Natural killer cell (primary cell): ENCODE measurements around the gene FGD2. TPM values are rescaled to one million over a fixed set of nuclear protein-coding genes. Genes with fewer than 3 reads are reported as not detected.

ENCODE experiments used
- ATAC-seq, 3 donors: fragments of 150-1000 bp in 2 of 3; fragments of 200-7000 bp in 1 of 3; cut with Tn5 transposase; 1 replicate in 1 of 3; 2 replicates in 2 of 3; pipeline ENCODE4 v1.10.0; 2021; ENCODE audit warnings: mild to moderate bottlenecking in 2 of 3, moderate library complexity in 2 of 3
- DNase-seq, 2 donors: peaks; one replicate each; pipeline versions ENCODE4 v3.0.0 to v3.0.0-alpha.2; 2013 to 2021; ENCODE audit warnings: mixed read lengths in 1 of 2
- H3K27ac ChIP-seq: one replicate; pipeline ENCODE4 v1.5.1; 2013; ENCODE audit warnings: mild to moderate bottlenecking, low read length
- H3K27me3 ChIP-seq: one replicate; pipeline ENCODE4 v1.6.1; 2013; ENCODE audit warnings: low read length; ENCODE audit not compliant: control insufficient read depth, insufficient read depth
- H3K36me3 ChIP-seq: one replicate; pipeline ENCODE4 v1.6.1; 2013; ENCODE audit warnings: low read length; ENCODE audit not compliant: control insufficient read depth, insufficient read depth
- H3K4me1 ChIP-seq: one replicate; pipeline ENCODE4 v1.6.1; 2013; ENCODE audit warnings: low read length; ENCODE audit not compliant: control insufficient read depth, insufficient read depth
- H3K4me3 ChIP-seq: one replicate; pipeline ENCODE4 v1.5.1; 2013; ENCODE audit warnings: low read length
- H3K9me3 ChIP-seq: one replicate; pipeline ENCODE4 v1.6.1; 2013; ENCODE audit warnings: low read length; ENCODE audit not compliant: control insufficient read depth, insufficient read depth
- H3K27ac Mint-ChIP-seq, 2 donors: one replicate each; pipeline ENCODE4 v1.8.0; 2022; ENCODE audit warnings: mild to moderate bottlenecking in 2 of 2, mixed read lengths in 2 of 2, moderate library complexity in 1 of 2
- H3K27me3 Mint-ChIP-seq, 2 donors: one replicate each; pipeline ENCODE4 v1.8.0; 2022; ENCODE audit warnings: low read depth in 2 of 2, mixed read lengths in 2 of 2
- H3K36me3 Mint-ChIP-seq: one replicate; pipeline ENCODE4 v1.8.0; 2022; ENCODE audit warnings: mixed read lengths
- H3K4me1 Mint-ChIP-seq, 2 donors: one replicate each; pipeline ENCODE4 v1.8.0; 2022; ENCODE audit warnings: mixed read lengths in 2 of 2
- H3K4me3 Mint-ChIP-seq: one replicate; pipeline ENCODE4 v1.8.0; 2022; ENCODE audit warnings: mild to moderate bottlenecking, moderate library complexity, mixed read lengths
- H3K9me3 Mint-ChIP-seq, 2 donors: one replicate each; pipeline ENCODE4 v1.8.0; 2022; ENCODE audit warnings: mixed read lengths in 2 of 2
- WGBS: methylation state at CpG from one replicate; pipeline ENCODE4 v1.1.7; 2013; ENCODE audit warnings: missing lambda C conversion rate; ENCODE audit not compliant: insufficient coverage; 5-methylcytosine and 5-hydroxymethylcytosine counted together
- intact Hi-C: fragments of 100-400 bp; cut with micrococcal nuclease; formaldehyde crosslinking; loops from one replicate; pipeline ENCODE4 v1.14.2; 2022
- total RNA-seq, 4 donors: library from RNA; stranded (reverse); fragments of 120-200 nt in 1 of 4; gene quantifications; one replicate each; pipeline versions ENCODE4 v1.2.3 to v1.2.4, GENCODE V29; 2013 to 2022
- TF ChIP-seq, protein P1 (sequence below): fragments of 200-600 bp; IDR thresholded peaks from one replicate; pipeline ENCODE4 v1.8.0; 2022; ENCODE audit warnings: antibody characterized with exemption

The FGD2 gene
- total RNA-seq, 3 donors from 2014 or later (not counting 1 experiment from before 2014, with no cell fraction given), result 6.3 to 22.3 (median 14.1) TPM

- 96% methylated on average over 16 of the region's 16 CpGs for WGBS
- Histone ChIP-seq H3K27me3 (no peaks in the 10 kb centered on the region), H3K36me3 (peaks cover 62% of the 10 kb centered on the region), H3K4me3 (no peak overlapping the region), H3K27ac (no peak overlapping the region), H3K9me3 (no peaks in the 10 kb centered on the region), H3K4me1 (peaks cover 17% of the 10 kb centered on the region)
- TF ChIP-seq, protein P1, sequence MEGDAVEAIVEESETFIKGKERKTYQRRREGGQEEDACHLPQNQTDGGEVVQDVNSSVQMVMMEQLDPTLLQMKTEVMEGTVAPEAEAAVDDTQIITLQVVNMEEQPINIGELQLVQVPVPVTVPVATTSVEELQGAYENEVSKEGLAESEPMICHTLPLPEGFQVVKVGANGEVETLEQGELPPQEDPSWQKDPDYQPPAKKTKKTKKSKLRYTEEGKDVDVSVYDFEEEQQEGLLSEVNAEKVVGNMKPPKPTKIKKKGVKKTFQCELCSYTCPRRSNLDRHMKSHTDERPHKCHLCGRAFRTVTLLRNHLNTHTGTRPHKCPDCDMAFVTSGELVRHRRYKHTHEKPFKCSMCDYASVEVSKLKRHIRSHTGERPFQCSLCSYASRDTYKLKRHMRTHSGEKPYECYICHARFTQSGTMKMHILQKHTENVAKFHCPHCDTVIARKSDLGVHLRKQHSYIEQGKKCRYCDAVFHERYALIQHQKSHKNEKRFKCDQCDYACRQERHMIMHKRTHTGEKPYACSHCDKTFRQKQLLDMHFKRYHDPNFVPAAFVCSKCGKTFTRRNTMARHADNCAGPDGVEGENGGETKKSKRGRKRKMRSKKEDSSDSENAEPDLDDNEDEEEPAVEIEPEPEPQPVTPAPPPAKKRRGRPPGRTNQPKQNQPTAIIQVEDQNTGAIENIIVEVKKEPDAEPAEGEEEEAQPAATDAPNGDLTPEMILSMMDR, result no peak
- Mint-ChIP-seq H3K4me1 (peaks cover under 1 to 15% of the 10 kb centered on the region in 2 donors), H3K36me3 (no peaks in the 10 kb centered on the region), H3K27me3 (no peaks in the 10 kb centered on the region), H3K27ac (peak overlapping the region in 1 of 2 donors; percentile 43), H3K9me3 (no peaks in the 10 kb centered on the region), H3K4me3 (no peak overlapping the region)
- ATAC-seq (no peak), DNase-seq (no peak)
- intact Hi-C loops, result no loop called here
These were observed 37.0 kb upstream of the FGD2 start for GRCh38 chr6:36968266-36968977.

DNA sequence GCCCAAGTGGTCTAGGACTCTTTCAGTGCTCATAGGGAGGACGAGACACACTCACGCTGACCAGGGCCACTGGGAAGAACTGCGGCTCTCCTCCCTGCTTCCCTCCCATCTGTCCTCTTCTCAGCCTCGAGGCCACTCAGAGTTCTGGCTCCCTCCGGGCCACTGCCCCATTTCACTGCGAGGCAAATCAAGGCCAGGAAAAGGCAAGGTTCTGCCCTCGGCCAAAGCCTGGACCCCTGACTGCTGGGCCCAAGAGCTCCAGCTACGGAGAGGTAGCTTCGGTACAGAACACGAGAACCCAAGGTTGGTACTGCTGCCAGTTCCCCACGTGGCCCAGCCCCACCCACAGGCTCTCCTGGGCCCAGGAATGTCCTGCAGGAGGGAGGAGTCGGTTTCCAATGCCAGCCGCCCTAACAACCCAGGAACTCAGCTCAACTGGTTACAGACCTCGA, 36.2 kb upstream of the FGD2 start:
- Histone ChIP-seq H3K27me3 (no peaks in the 10 kb centered on the region), H3K27ac (no peak overlapping the region), H3K4me1 (peaks cover 8% of the 10 kb centered on the region), H3K36me3 (peaks cover 70% of the 10 kb centered on the region), H3K4me3 (no peak overlapping the region), H3K9me3 (no peaks in the 10 kb centered on the region)
- TF ChIP-seq, protein P1, result no peak
- intact Hi-C loops, result no loop called here
- H3K36me3 Mint-ChIP-seq, result no peaks in the 10 kb centered on the region
- H3K9me3 Mint-ChIP-seq, result no peaks in the 10 kb centered on the region
- DNase-seq (no peak), ATAC-seq (no peak)
- no peak overlapping the region for H3K4me3 Mint-ChIP-seq
- H3K27me3 Mint-ChIP-seq, result no peaks in the 10 kb centered on the region
- WGBS, result 96% methylated on average over 14 of the region's 14 CpGs
- H3K27ac Mint-ChIP-seq, result no peak overlapping the region
- peaks cover 0 to 7% of the 10 kb centered on the region in 2 donors for H3K4me1 Mint-ChIP-seq

DNA sequence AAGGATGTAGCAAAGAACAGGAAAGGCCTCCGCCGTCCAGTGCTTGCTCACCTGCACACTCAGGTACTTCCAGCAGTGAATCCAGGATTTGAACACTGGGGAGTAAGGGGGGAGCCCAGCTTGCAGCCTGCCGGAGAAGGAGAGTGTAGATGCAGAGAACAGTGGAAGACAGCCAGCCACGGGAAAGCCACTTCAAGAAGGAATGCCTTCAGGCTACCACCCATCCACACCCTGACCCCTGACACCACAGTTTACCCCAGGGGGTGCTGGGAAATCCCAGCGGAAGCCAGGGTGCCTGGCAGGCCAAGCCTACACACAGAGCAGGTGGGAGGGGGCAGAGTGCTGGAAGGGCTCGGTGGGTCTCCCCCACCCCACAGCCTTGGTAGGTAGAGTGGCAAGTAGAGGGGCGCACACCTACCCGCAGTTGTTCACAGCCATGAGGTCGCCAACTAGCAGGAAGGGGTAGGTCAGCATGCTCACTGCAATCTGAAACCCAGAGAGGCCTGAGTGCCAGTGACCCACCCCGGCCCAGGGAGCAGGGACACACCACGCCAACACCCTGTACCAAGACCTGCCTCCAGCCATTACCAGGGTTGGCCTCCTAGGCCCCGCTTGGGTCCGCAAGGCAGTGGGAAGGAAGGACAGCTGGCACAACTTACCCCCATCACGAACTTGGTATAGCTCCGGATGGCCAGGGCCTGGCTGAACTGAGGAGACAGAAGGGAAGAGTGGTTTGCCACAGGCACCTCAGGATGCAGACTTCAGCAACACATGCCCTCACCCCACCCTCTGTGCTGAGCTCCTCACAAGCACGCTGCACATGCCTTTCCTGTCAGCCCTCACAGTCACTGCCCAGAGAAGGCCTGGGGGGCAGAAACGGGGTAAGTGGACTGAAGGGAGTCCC, 35.2 kb upstream of the FGD2 start:
- H3K27ac Mint-ChIP-seq, result no peak overlapping the region
- intact Hi-C loops, result no loop called here
- TF ChIP-seq, protein P1, result no peak

More for the DNA sequence above, 35.2 kb upstream of the FGD2 start:
- 98% methylated on average over 17 of the region's 17 CpGs for WGBS
- Mint-ChIP-seq H3K4me1 (no peaks in the 10 kb centered on the region), H3K36me3 (no peaks in the 10 kb centered on the region), H3K4me3 (no peak overlapping the region), H3K27me3 (no peaks in the 10 kb centered on the region), H3K9me3 (no peaks in the 10 kb centered on the region)
- ATAC-seq (no peak), DNase-seq (no peak)
- Histone ChIP-seq H3K4me3 (no peak overlapping the region), H3K36me3 (peaks cover 80% of the 10 kb centered on the region), H3K27me3 (no peaks in the 10 kb centered on the region), H3K4me1 (no peaks in the 10 kb centered on the region), H3K9me3 (no peaks in the 10 kb centered on the region), H3K27ac (no peak overlapping the region)
